K562 (cell line): Measurements from ENCODE around the gene MLANA. TPM values are rescaled to one million over a fixed set of nuclear protein-coding genes. Genes with fewer than 3 reads are reported as not detected.

Experiments
- ATAC-seq: fragments of 200-7000 bp; cut with Tn5 transposase; 3 replicates; pipeline ENCODE4 v1.9.1; 2020; ENCODE audit warnings: moderate library complexity
- BruUV-seq: library from RNA; stranded (reverse); fragments of 400-500 nt; replicated peaks from 2 replicates; lab custom pipeline; 2021; lab: Mats Ljungman, UMichigan
- CTCF ChIA-PET: fragments of 300-600 bp; formaldehyde crosslinking; extraction: SDS; loops from one replicate; lab custom pipeline; 2021; ENCODE audit warnings: low intra/inter-chr PET ratio; lab: Yijun Ruan, JAX
- POLR2A ChIA-PET: fragments of 300-600, 350-650 bp; sonication (Branson Sonifier 250); formaldehyde crosslinking; extraction: SDS; loops from one replicate; lab custom pipeline; 2021; ENCODE audit warnings: antibody characterized with exemption, inconsistent platforms; lab: Yijun Ruan, JAX
- DNase-seq, 4 experiments: peaks; one replicate each; pipeline versions ENCODE4 v3.0.0 to v3.0.0-alpha.2; 2011 to 2018; ENCODE audit warnings: low spot score in 3 of 4, mixed read lengths in 3 of 4; ENCODE audit errors: extremely low read depth in 1 of 4
- FAIRE-seq: peaks from 2 replicates; lab custom pipeline; 2011; peaks lifted over from hg19 to GRCh38; lab: Jason Lieb, UNC
- H2AFZ ChIP-seq: 2 replicates; pipeline ENCODE4 v1.6.0; 2011; ENCODE audit warnings: low read depth, low read length, control low read depth, inconsistent platforms
- H3K27ac ChIP-seq: fragments of 200-600 bp; 3 replicates; pipeline ENCODE4 v1.8.0; 2011; ENCODE audit warnings: low read depth, mild to moderate bottlenecking, control low read depth, inconsistent platforms, low read length, moderate library complexity, mixed read lengths; ENCODE audit errors: extremely low read depth
- H3K27me3 ChIP-seq, 2 experiments: fragments of 300-600 bp in 1 of 2; 2 replicates in 1 of 2; 3 replicates in 1 of 2; pipeline versions ENCODE4 v1.6.0 to v1.8.0; 2011; ENCODE audit warnings: inconsistent platforms in 2 of 2, low read length in 2 of 2, mild to moderate bottlenecking in 1 of 2, mixed read lengths in 1 of 2, moderate library complexity in 1 of 2; ENCODE audit not compliant: control insufficient read depth in 2 of 2, insufficient read depth in 2 of 2
- H3K36me3 ChIP-seq: fragments of 300-600 bp; 3 replicates; pipeline ENCODE4 v1.8.0; 2011; ENCODE audit warnings: mild to moderate bottlenecking, low read length, inconsistent platforms; ENCODE audit not compliant: control insufficient read depth, insufficient read depth
- H3K4me1 ChIP-seq, 2 experiments: fragments of 200-600 bp in 1 of 2; replicated peaks in 1 of 2; 2 replicates in 1 of 2; 3 replicates in 1 of 2; pipeline versions ENCODE4 v1.5.1 to v1.8.0; 2011; ENCODE audit warnings: inconsistent platforms in 2 of 2, low read length in 2 of 2, mild to moderate bottlenecking in 1 of 2, mixed read lengths in 1 of 2, moderate library complexity in 1 of 2; ENCODE audit not compliant: control insufficient read depth in 2 of 2, insufficient read depth in 2 of 2
- H3K4me2 ChIP-seq: 2 replicates; pipeline ENCODE4 v1.6.1; 2011; ENCODE audit warnings: low read length, control low read depth, inconsistent platforms, mixed read lengths; ENCODE audit not compliant: insufficient read depth
- H3K4me3 ChIP-seq: fragments of 200-600 bp; sonication (generic), shearing (Covaris generic); 2 replicates; pipeline ENCODE4 v1.5.1; 2016; ENCODE audit warnings: control low read depth, inconsistent platforms
- H3K79me2 ChIP-seq: fragments of 200-600 bp; 3 replicates; pipeline ENCODE4 v1.8.0; 2011; ENCODE audit warnings: low read length, inconsistent platforms; ENCODE audit not compliant: control insufficient read depth, insufficient read depth
- H3K9ac ChIP-seq, 2 experiments: 2 replicates each; pipeline versions ENCODE4 v1.6.0 to v1.6.1; 2011; ENCODE audit warnings: low read depth in 2 of 2, low read length in 2 of 2, control low read depth in 1 of 2, inconsistent platforms in 1 of 2, mild to moderate bottlenecking in 1 of 2, mixed read lengths in 1 of 2; ENCODE audit not compliant: insufficient read depth in 1 of 2
- H3K9me1 ChIP-seq: one replicate; pipeline ENCODE4 v1.6.0; 2011; ENCODE audit warnings: inconsistent platforms, mild to moderate bottlenecking, low read length, moderate library complexity; ENCODE audit not compliant: control insufficient read depth, insufficient read depth
- H3K9me3 ChIP-seq: replicated peaks from 2 replicates; pipeline ENCODE4 v1.5.1; 2011; ENCODE audit warnings: low read depth, low read length, inconsistent platforms; ENCODE audit not compliant: control insufficient read depth, insufficient read depth
- H4K20me1 ChIP-seq: replicated peaks from 2 replicates; pipeline ENCODE4 v1.6.1; 2011; ENCODE audit warnings: low read length, inconsistent platforms, mixed read lengths; ENCODE audit not compliant: control insufficient read depth, insufficient read depth
- ELF2 ChIP-seq: fragments of 250-450 bp; sonication (Bioruptor Pico); IDR thresholded peaks from 2 replicates; pipeline ENCODE4 v1.5.0; 2021; ENCODE audit warnings: mild to moderate bottlenecking
- FOXP1 ChIP-seq: sonication (generic); formaldehyde crosslinking; IDR thresholded peaks from 2 replicates; pipeline ENCODE4 v1.8.0; 2022; ENCODE audit warnings: mild to moderate bottlenecking, missing genetic modification reagents
- GABPA ChIP-seq: fragments of 200-800 bp; sonication (Bioruptor generic); conservative IDR thresholded peaks from 2 replicates; pipeline ENCODE4 v1.6.1; 2016; ENCODE audit warnings: low read depth, missing genetic modification characterization, missing compliant biosample characterization
- HMG20B ChIP-seq: fragments of 250-450 bp; sonication (Bioruptor Pico); IDR thresholded peaks from 2 replicates; pipeline ENCODE4 v1.5.0; 2021; ENCODE audit warnings: mild to moderate bottlenecking
- MIER1 ChIP-seq: fragments of 450-650 bp; IDR thresholded peaks from 2 replicates; pipeline ENCODE4 v1.6.1; 2016; ENCODE audit warnings: antibody characterized with exemption, mild to moderate bottlenecking, low read depth
- NFIC ChIP-seq: fragments of 450-650 bp; IDR thresholded peaks from 2 replicates; pipeline ENCODE4 v1.6.1; 2017; ENCODE audit warnings: mild to moderate bottlenecking, inconsistent platforms
- POLR2A ChIP-seq: fragments of 450-650 bp; conservative IDR thresholded peaks from 2 replicates; pipeline ENCODE4 v1.6.1; 2016
- SMAD4 ChIP-seq: fragments of 250-450 bp; sonication (Bioruptor Pico); conservative IDR thresholded peaks from 2 replicates; pipeline ENCODE4 v1.8.0; 2021; ENCODE audit warnings: inconsistent platforms, mild to moderate bottlenecking, moderate library complexity
- SMARCE1 ChIP-seq: fragments of 450-650 bp; IDR thresholded peaks from 2 replicates; pipeline ENCODE4 v1.7.1; 2016; ENCODE audit warnings: mild to moderate bottlenecking
- ZNF197 ChIP-seq: fragments of 200-800 bp; sonication (Bioruptor generic); IDR thresholded peaks from 2 replicates; pipeline ENCODE4 v1.6.1; 2016; ENCODE audit warnings: low read depth, missing genetic modification characterization, missing compliant biosample characterization
- ZNF23 ChIP-seq: fragments of 250-450 bp; sonication (Bioruptor Pico); IDR thresholded peaks from 2 replicates; pipeline ENCODE4 v1.4.0; 2020; ENCODE audit warnings: mild to moderate bottlenecking
- WGBS: fragments of 100-300 bp; shearing (Covaris generic); methylation state at CpG from one replicate; pipeline ENCODE4 v1.1.6; 2016; ENCODE audit warnings: low coverage, mixed read lengths; ENCODE audit not compliant: insufficient coverage; ENCODE audit errors: missing lambda C conversion rate; 5-methylcytosine and 5-hydroxymethylcytosine counted together
- in situ Hi-C: fragments of 300-500 bp; cut with MboI; formaldehyde crosslinking; loops from 4 replicates; pipeline ENCODE4 v1.15.0; 2018; ENCODE audit warnings: inconsistent platforms, mixed read lengths
- intact Hi-C: fragments of 100-400 bp; cut with micrococcal nuclease; formaldehyde crosslinking; loops from 2 replicates; pipeline ENCODE4 v1.14.2; 2022
- polyA plus RNA-seq, 8 experiments: library from polyadenylated mRNA; depleted of rRNA in 4 of 8; stranded (reverse) in 5 of 8; unstranded in 3 of 8; fragments of >200 nt; fragmentation: Nextera tagmentation in 2 of 8; fragmentation: Illumina TruSeq in 1 of 8; extraction: Ambion mirVana in 2 of 8; extraction: Trizol in 1 of 8; gene quantifications; 2 replicates each; pipeline versions ENCODE4 v1.2.1 to v1.2.3, GENCODE V29; 2011 to 2014; ENCODE audit warnings: inconsistent platforms in 1 of 8, missing spikeins in 1 of 8
- total RNA-seq, 7 experiments: library from RNA; depleted of rRNA in 6 of 7; stranded (reverse); fragments of >200 nt in 6 of 7; fragmentation: Illumina TruSeq in 2 of 7; extraction: Trizol in 2 of 7; gene quantifications; 2 replicates each; pipeline versions ENCODE4 v1.2.1 to v1.2.3, GENCODE V29; 2011 to 2021; ENCODE audit warnings: low replicate concordance in 1 of 7

MLANA gene
- total and polyA plus RNA-seq, 9 of the 15 experiments (the other 6 are each of a cell fraction or from before 2014, with no cell fraction given): not detected

DNA sequence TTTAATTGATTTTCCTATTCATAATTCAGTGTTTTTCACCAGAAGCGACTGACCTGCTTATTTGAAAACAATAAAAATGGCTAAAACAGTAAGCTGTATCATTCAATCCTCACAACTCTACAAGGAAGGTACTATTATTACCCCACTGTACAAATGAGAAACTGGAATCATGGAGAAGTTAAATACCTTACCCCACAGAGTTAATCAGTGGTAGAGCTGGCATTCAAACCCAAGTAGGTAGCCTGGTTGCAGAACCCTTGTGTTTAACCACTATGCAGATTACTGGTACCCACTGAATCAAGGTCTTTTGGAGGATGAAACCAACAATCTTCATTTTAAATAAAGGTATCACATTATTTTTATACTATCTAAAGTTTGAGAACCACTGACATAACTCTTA, 59.6 kb downstream of the MLANA start:
- intact Hi-C loops (no loop called here), in situ Hi-C loops (no loop called here)
- H4K20me1 ChIP-seq: no peaks in the 10 kb centered on the region
- CTCF ChIA-PET: no interaction called here
- no peaks in the 10 kb centered on the region for H3K9me3 ChIP-seq
- FAIRE-seq (no peak), DNase-seq (no peak), ATAC-seq (no peak)
- H3K36me3 ChIP-seq: no peaks in the 10 kb centered on the region
- no peaks in the 10 kb centered on the region for H3K9me1 ChIP-seq
- H3K9ac ChIP-seq: no peak overlapping the region
- no peak overlapping the region for H3K4me3 ChIP-seq
- no peak overlapping the region for H3K4me2 ChIP-seq
- 0 out of 3 replicates have a peak, but pooled peaks cover 2% of the 10 kb centered on the region for H3K79me2 ChIP-seq
- WGBS: 83% methylated on average over 1 of the region's 1 CpG
- BruUV-seq: no TSS peak
- H3K27me3 ChIP-seq: no peaks in the 10 kb centered on the region
- peaks cover 0 to 5% of the 10 kb centered on the region in 2 experiments; a peak in 2 of 5 replicates for H3K4me1 ChIP-seq
- no peak overlapping the region for H3K27ac ChIP-seq
- TF ChIP-seq HMG20B: no peak
- no peak for TF ChIP-seq POLR2A
- no peak for TF ChIP-seq ELF2 (CRISPR knock-in tag)
- no peak for TF ChIP-seq GABPA (tag)
- no peak for TF ChIP-seq SMAD4 (CRISPR knock-in tag)
- TF ChIP-seq ZNF23 (CRISPR knock-in tag): no peak
- TF ChIP-seq MIER1: no peak
- no peak for TF ChIP-seq ZNF197
- TF ChIP-seq FOXP1: no peak
- TF ChIP-seq SMARCE1: no peak
- no peak for TF ChIP-seq NFIC
- TF ChIP-seq, all 486 proteins: peak for 0
- H2AFZ ChIP-seq: no peak overlapping the region
- POLR2A ChIA-PET: no interaction called here
